ENCODE results near the gene UNC119B.

DNA sequence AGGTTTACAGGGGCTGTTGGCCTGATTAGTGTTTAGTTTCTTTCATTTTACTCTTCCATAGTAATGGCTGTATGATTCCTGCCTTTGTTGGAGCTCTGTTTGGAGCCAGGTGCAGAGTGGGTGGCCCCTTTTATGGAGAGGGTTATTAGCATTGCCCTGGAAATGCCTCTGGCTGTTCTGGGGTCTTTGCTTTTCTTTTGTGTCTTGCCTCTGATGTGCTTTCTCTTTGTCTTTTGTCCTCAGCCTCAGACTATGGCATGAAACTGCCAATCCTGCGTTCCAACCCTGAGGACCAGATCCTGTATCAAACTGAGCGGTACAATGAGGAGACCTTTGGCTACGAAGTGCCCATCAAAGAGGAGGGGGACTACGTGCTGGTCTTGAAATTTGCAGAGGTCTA, 16.4 kb upstream of the UNC119B start:
- TF ChIP-seq GATA2 (IDR thresholded peaks at IDR 0.05; ENCODE audit: low read depth, low read length): no peak
- no peak for TF ChIP-seq GATA3 (IDR thresholded peaks at IDR 0.05; ENCODE audit: low read depth, low read length)
